Lower leg skin (tissue), 4 donors: ENCODE results near the gene LTBP2. TPM values are rescaled to one million over a fixed set of nuclear protein-coding genes. Genes with fewer than 3 reads are reported as not detected.

Experiments
- DNase-seq, 2 donors: peaks; one replicate each; pipeline ENCODE4 v3.0.0-alpha.2; 2019; ENCODE audit warnings: low spot score in 2 of 2
- H3K4me3 ChIP-seq: fragments of 200-600 bp; sonication (generic); 2 replicates; pipeline ENCODE4 v1.5.1; 2017; ENCODE audit warnings: mild to moderate bottlenecking, low read depth; ENCODE audit not compliant: poor library complexity, severe bottlenecking
- POLR2A ChIP-seq, 2 donors: fragments of 450-650 bp; IDR thresholded peaks; one replicate each; pipeline ENCODE4 v1.6.1; 2016 to 2017; ENCODE audit warnings: antibody characterized with exemption in 2 of 2, mild to moderate bottlenecking in 1 of 2, moderate library complexity in 1 of 2
- WGBS, 2 donors: methylation state at CpG; one replicate each; pipeline ENCODE4 v1.1.5; 2018; 5-methylcytosine and 5-hydroxymethylcytosine counted together
- intact Hi-C: fragments of 100-400 bp; cut with DNase I; formaldehyde crosslinking; loops from one replicate; pipeline ENCODE4 v1.15.0; 2023; ENCODE audit warnings: low total_unique reads
- total RNA-seq, 4 donors: library from RNA; depleted of rRNA; stranded (reverse); fragments of >200 nt; gene quantifications; one replicate each; pipeline ENCODE4 v1.1.0, GENCODE V29; 2016
- TF ChIP-seq, protein P1 (sequence below), 3 donors: fragments of 450-650 bp; IDR thresholded peaks; one replicate each; pipeline ENCODE4 v1.5.1; 2016; ENCODE audit warnings: antibody characterized with exemption in 3 of 3, mild to moderate bottlenecking in 3 of 3, moderate library complexity in 2 of 3

Gene LTBP2
- total RNA-seq, 4 donors from 2014 or later: 13.7 to 39.3 (median 25.9) TPM

DNA sequence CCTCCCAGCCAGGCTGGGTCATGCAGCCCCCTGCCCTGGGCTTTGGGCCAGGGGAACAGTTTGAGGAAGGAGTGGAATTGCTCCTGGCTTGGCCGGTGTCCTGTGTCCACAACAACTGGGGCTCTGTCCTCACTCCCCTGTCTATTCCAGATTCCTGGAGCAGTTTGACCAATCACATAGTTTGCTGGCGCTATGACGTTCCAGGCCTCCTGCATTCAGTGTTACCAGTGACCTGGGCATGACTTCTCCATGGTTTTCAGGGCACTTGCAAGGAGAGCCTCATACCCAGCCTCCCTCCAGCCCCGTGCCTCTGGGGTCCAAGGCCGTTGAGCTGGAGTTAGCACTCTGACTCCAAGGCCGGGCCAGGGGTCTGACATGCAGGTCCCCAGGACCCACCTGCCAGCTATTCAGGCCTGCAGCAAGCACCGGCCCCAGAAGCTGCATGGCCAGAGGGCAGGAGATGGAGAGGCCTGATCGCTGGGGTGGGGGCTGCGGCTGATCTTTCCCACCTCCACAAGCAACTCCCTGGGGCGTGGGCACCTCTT lies 84.2 kb downstream of the LTBP2 start:
- TF ChIP-seq, protein P1, sequence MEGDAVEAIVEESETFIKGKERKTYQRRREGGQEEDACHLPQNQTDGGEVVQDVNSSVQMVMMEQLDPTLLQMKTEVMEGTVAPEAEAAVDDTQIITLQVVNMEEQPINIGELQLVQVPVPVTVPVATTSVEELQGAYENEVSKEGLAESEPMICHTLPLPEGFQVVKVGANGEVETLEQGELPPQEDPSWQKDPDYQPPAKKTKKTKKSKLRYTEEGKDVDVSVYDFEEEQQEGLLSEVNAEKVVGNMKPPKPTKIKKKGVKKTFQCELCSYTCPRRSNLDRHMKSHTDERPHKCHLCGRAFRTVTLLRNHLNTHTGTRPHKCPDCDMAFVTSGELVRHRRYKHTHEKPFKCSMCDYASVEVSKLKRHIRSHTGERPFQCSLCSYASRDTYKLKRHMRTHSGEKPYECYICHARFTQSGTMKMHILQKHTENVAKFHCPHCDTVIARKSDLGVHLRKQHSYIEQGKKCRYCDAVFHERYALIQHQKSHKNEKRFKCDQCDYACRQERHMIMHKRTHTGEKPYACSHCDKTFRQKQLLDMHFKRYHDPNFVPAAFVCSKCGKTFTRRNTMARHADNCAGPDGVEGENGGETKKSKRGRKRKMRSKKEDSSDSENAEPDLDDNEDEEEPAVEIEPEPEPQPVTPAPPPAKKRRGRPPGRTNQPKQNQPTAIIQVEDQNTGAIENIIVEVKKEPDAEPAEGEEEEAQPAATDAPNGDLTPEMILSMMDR (IDR thresholded peaks at IDR 0.05): no peak
- no peak for TF ChIP-seq POLR2A (IDR thresholded peaks at IDR 0.05)
- no peak for DNase-seq
- no peak overlapping the region for H3K4me3 ChIP-seq
- 86 to 90% methylated on average over 4 to 10 of the region's 10 CpGs for WGBS, 2 donors
- intact Hi-C loops: no loop called here

- 82 to 86% methylated on average over 10 of the region's 10 CpGs for WGBS, 2 donors
- TF ChIP-seq, protein P1 (IDR thresholded peaks at IDR 0.05): no peak
- no peak for TF ChIP-seq POLR2A (IDR thresholded peaks at IDR 0.05)
- intact Hi-C loops: no loop called here
- DNase-seq: no peak
- no peak overlapping the region for H3K4me3 ChIP-seq
These were observed 85.0 kb downstream of the LTBP2 start for GRCh38 chr14:74526854-74527585.

DNA sequence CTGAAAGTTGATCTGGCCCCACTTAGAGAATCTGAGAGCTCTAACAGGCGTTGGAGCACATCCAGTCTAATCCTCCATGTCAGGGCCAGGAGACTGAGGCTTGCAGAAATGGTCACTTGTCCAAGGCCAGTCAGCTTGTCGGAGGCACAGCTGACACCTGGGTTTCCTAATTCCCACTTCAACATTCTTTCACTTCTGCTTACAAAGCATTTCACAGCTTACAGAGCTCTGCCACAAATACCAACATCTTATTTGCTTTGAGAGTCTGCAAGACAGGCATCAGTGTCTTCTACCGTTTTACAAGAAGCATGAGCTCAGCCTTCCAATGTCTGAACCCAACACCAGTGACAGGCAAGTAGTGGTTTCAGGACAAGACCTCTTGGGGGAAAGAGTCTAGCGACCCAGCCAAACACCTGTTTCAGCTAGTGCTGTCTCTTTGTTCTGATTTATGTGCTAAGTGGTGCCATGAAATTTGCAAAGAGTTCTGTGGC lies 86.6 kb downstream of the LTBP2 start:
- TF ChIP-seq POLR2A (IDR thresholded peaks at IDR 0.05): no peak
- TF ChIP-seq, protein P1 (IDR thresholded peaks at IDR 0.05): no peak
- 70 to 78% methylated on average over 4 of the region's 4 CpGs for WGBS, 2 donors
- no peak overlapping the region for H3K4me3 ChIP-seq
- no peak for DNase-seq
- intact Hi-C loops: no loop called here

DNA sequence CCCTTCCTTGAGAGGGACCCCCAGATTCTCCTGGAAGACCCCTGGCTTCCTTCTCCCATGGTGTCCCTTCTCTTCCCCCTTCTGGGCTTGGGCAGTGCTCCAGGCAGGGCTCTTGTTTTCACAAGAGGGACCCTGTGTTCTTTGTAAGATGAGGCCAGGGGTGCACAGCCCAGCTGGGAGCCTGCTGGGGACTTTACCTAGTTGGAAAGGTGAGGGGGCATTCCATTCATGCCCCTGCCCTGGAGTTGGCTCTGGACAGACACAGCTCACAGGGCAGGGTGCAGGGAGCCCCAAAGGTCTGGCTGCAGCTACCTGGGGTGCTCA lies 87.3 kb downstream of the LTBP2 start:
- TF ChIP-seq POLR2A (IDR thresholded peaks at IDR 0.05): no peak
- TF ChIP-seq, protein P1 (IDR thresholded peaks at IDR 0.05): no peak
- no peak for DNase-seq
- intact Hi-C loops: no loop called here
- no peak overlapping the region for H3K4me3 ChIP-seq

- no peak for DNase-seq
- intact Hi-C loops: no loop called here
- TF ChIP-seq POLR2A (IDR thresholded peaks at IDR 0.05): no peak
- TF ChIP-seq, protein P1 (IDR thresholded peaks at IDR 0.05): no peak
- no peak overlapping the region for H3K4me3 ChIP-seq
- WGBS, 2 donors: 71 to 77% methylated on average over 14 of the region's 14 CpGs
These were observed 87.8 kb downstream of the LTBP2 start for GRCh38 chr14:74524076-74524811.
